HCT116 (cell line): ENCODE measurements around the gene MOB3A.

ENCODE experiments used
- CTCF ChIP-seq, 3 experiments: fragments of 200-600 bp in 1 of 3; sonication (generic) in 1 of 3; IDR thresholded peaks in 2 of 3; conservative IDR thresholded peaks in 1 of 3; 2 replicates each; pipeline ENCODE4 v1.5.1; 2012 to 2017; ENCODE audit warnings: low read depth in 2 of 3, low read length in 2 of 3, antibody characterized with exemption in 1 of 3, borderline replicate concordance in 1 of 3, control low read depth in 1 of 3, mild to moderate bottlenecking in 1 of 3, mixed read lengths in 1 of 3, mixed run types in 1 of 3, moderate library complexity in 1 of 3; ENCODE audit not compliant: insufficient read depth in 1 of 3
- EZH2 ChIP-seq: fragments of 200-600 bp; sonication (generic); IDR thresholded peaks from 2 replicates; pipeline ENCODE4 v1.6.1; 2017; ENCODE audit warnings: antibody characterized with exemption, mixed run types
- MAX ChIP-seq: IDR thresholded peaks from 2 replicates; pipeline ENCODE4 v1.6.1; 2012
- POLR2A ChIP-seq: IDR thresholded peaks from 2 replicates; pipeline ENCODE4 v1.7.0; 2011; ENCODE audit warnings: borderline replicate concordance; ENCODE audit not compliant: insufficient read depth, insufficient read length; ENCODE audit errors: extremely low read depth
- POLR2AphosphoS5 ChIP-seq: IDR thresholded peaks from 2 replicates; pipeline ENCODE4 v1.6.1; 2011; ENCODE audit warnings: mild to moderate bottlenecking, low read depth, low read length, moderate library complexity
- RAD21 ChIP-seq: IDR thresholded peaks from 2 replicates; pipeline ENCODE4 v1.6.1; 2012; ENCODE audit warnings: low read depth, mild to moderate bottlenecking
- REST ChIP-seq: IDR thresholded peaks from 2 replicates; pipeline ENCODE4 v1.6.1; 2012; ENCODE audit warnings: low read depth
- SIN3A ChIP-seq: IDR thresholded peaks from 2 replicates; pipeline ENCODE4 v1.6.1; 2012; ENCODE audit warnings: low read depth
- SP1 ChIP-seq: IDR thresholded peaks from 2 replicates; pipeline ENCODE4 v1.6.1; 2012; ENCODE audit warnings: low read depth
- TCF7L2 ChIP-seq: IDR thresholded peaks from 2 replicates; pipeline ENCODE4 v1.7.0; 2011; ENCODE audit warnings: borderline replicate concordance, inconsistent platforms; ENCODE audit not compliant: insufficient read depth, insufficient read length; ENCODE audit errors: extremely low read depth
- YY1 ChIP-seq: IDR thresholded peaks from 2 replicates; pipeline ENCODE4 v1.6.1; 2011; ENCODE audit warnings: low read length, low read depth, moderate library complexity, mild to moderate bottlenecking; ENCODE audit not compliant: insufficient replicate concordance; ENCODE audit errors: extremely low read depth
- ZBTB33 ChIP-seq: IDR thresholded peaks from 2 replicates; pipeline ENCODE4 v1.6.1; 2011; ENCODE audit warnings: mild to moderate bottlenecking, low read length, moderate library complexity; ENCODE audit not compliant: insufficient replicate concordance; ENCODE audit errors: extremely low read depth
- ZNF274 ChIP-seq: fragments of 200-500 bp; sonication (Bioruptor generic); IDR thresholded peaks from 2 replicates; pipeline ENCODE4 v1.6.1; 2014; ENCODE audit warnings: mild to moderate bottlenecking, low read depth, low read length, inconsistent platforms

GRCh38 chr19:2027361-2027760 is 68.8 kb downstream of the MOB3A start:
- no peak for TF ChIP-seq CTCF (IDR thresholded peaks at IDR 0.05 in 2 of 3, conservative IDR thresholded peaks at IDR 0.05 in 1 of 3; ENCODE audit: borderline replicate concordance in 1 of 3, insufficient read depth in 1 of 3, low read depth in 2 of 3, low read length in 2 of 3)
- TF ChIP-seq ZNF274 = no peak
- no peak for TF ChIP-seq RAD21
- TF ChIP-seq EZH2 = no peak
- TF ChIP-seq YY1 = no peak
- TF ChIP-seq POLR2AphosphoS5 = no peak
- TF ChIP-seq POLR2A = no peak
- no peak for TF ChIP-seq TCF7L2
- TF ChIP-seq SIN3A = no peak
- TF ChIP-seq REST = no peak
- no peak for TF ChIP-seq SP1
- TF ChIP-seq ZBTB33 = no peak
- TF ChIP-seq MAX = no peak
